ENCODE measurements around the gene BRAP.

GRCh38 chr12:111655356-111655755 is 30.4 kb downstream of the BRAP start:
- TF ChIP-seq POLR2A (IDR thresholded peaks at IDR 0.05) (no peak), POLR2AphosphoS5 (IDR thresholded peaks at IDR 0.05) (no peak)

All from transverse colon (tissue), 3 donors.